Choroid plexus epithelial cell (primary cell): ENCODE results near the gene DYRK2.

Experiments
- DNase-seq: peaks from one replicate; pipeline ENCODE4 v3.0.0-alpha.2; 2010; ENCODE audit warnings: low read depth
- H3K4me3 ChIP-seq: 2 replicates; pipeline ENCODE4 v1.5.1; 2011; ENCODE audit warnings: low read depth, mild to moderate bottlenecking, control low read depth, low read length, moderate library complexity
- CTCF ChIP-seq: conservative IDR thresholded peaks from 2 replicates; pipeline ENCODE4 v1.5.1; 2011; ENCODE audit warnings: low read depth, mild to moderate bottlenecking, control low read depth, inconsistent platforms, low read length, moderate library complexity

DYRK2 gene

DNA sequence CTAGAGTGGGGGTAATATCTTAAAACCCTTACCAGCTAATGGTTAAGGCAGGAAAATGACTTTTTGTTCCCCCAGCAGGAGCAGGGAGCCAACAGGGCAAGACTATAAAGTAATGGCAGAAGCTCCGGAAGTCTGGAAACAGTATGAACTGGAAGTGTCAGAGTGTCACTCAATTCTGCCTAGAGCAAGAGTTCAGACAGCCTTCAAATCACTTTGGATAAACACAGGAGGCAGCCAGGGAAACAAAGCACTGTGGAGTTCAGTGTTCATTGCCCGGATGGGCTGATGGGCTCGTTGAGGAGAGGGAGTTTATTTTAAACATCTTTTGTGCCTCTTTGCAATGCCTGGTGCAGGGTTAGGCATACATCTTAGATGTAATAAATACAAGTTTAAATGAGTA lies 16.5 kb upstream of the DYRK2 start:
- no peak for DNase-seq
- TF ChIP-seq CTCF: no peak
- H3K4me3 ChIP-seq: no peak overlapping the region

DNA sequence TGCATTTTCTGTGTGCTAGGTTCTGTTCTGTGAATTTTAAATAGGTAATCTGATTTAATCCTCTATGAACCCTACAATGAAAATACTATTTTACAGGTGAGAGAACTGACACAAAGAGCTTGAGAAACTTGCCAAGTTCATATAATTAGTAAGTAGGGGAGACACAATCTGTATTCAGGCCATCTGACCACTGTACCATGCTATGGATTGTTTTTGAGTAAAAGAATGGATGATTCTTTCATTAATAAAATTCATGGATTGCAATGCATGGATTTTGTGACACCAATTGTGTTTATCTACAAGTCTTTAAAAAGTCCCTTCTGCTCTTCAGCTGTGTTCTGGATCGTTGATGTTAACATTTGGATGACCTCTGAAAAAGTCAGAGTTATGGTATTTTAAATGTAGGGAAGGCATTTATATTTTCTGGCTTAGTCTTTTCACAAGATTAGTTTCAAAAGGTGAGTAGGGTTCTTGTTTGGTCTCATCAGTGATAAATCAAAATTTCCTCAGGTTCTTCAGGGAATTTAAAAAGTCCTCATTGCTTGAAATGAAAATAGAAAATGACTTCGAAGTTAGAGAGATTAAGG lies 15.4 kb upstream of the DYRK2 start:
- no peak for DNase-seq
- H3K4me3 ChIP-seq: no peak overlapping the region
- no peak for TF ChIP-seq CTCF

DNA sequence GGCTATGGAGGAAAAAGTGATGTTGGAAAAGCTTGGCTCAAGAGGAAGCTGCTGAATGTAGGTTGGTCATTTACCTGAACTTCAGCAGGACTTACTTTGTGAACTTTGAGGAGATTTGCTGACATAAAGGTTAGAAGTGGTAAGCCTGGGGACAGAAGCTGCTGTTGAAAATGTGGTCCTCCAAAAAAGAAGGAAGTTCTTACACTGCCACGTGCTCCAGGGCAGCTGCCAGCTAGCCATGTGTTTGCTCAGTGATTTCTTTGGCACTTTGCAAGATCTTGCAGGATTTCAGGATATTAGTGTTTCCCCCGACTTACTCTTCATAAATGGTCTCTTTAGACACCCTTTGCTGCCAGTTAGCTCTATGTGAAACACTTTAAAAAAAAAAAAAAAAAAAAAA lies 14.8 kb upstream of the DYRK2 start:
- H3K4me3 ChIP-seq: no peak overlapping the region
- TF ChIP-seq CTCF: no peak
- no peak for DNase-seq

DNA sequence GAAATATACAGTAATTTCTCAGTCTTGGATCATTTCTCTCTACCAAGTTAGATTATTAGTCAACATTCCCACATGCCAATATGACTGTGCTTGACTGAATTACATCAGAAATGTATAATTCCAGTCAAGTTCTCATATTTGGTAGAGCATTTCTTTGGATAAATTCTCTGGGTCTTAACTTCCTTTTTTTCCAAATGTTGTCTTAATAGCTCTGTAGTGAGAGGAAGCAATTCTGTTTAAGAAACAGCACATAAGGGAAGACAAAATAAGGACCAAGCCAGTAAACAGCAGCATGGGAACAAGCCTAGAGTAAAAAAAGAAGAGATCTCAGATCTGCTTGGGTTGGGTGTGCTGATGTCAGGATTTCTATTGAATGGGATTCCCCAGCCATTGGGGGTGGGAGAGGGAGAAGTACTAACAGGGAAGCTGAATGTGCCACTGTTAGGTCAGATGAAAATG lies 14.2 kb upstream of the DYRK2 start:
- no peak for DNase-seq
- no peak overlapping the region for H3K4me3 ChIP-seq
- no peak for TF ChIP-seq CTCF

DNA sequence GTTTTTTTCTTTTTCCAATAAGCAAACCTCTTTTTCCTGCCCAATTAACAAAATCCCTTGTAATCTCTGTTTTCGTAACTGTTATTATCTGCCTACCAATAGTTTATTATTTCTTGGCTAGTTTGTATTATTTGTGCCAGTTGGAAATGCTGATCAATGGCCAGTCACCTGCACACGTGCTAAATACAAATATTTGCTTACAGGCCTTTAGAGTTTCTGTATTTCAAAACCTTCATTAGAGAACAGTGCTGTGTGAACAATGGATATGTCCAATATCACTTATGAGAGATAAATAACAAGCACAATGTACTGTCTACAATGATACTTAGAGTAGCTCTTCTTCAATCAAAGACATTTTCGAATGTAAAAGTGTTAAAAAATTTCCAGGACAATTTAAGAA lies 10.8 kb upstream of the DYRK2 start:
- DNase-seq: no peak
- no peak overlapping the region for H3K4me3 ChIP-seq
- no peak for TF ChIP-seq CTCF

DNA sequence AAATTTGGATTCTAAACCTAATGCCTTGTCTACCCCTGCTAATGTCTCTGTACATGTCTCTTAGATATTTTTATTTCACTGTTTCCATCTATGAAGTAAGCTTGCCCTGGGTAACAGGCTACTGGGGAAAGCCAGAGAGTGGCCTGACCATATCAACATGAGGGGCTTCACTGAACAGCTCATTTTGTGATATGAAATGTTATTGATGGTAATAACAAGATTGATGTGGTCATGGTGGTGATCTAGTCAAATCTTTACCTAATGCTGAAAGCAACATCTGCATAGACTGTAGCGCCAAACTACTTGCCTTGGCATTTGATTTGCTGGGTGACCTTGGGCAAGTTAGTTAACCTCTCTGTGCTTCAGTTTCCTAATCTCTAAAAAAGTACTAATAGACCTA lies 9.9 kb upstream of the DYRK2 start:
- TF ChIP-seq CTCF: no peak
- no peak overlapping the region for H3K4me3 ChIP-seq
- DNase-seq: no peak

GRCh38 chr12:67640863-67641262 lies 7.7 kb upstream of the DYRK2 start:
- TF ChIP-seq CTCF: no peak
- DNase-seq: peak; percentile 25
- H3K4me3 ChIP-seq: no peak overlapping the region
